HepG2 (cell line): ENCODE data around the gene VSIG2.
A peak's percentile ranks its signal among the peaks of the same experiment; 100 is the strongest.

Experiments
- CTCF ChIP-seq: sonication (generic); formaldehyde crosslinking; IDR thresholded peaks from 2 replicates; pipeline ENCODE4 v1.5.0; 2020; ENCODE audit warnings: mild to moderate bottlenecking, missing genetic modification reagents, moderate library complexity
- HNRNPUL1 ChIP-seq: fragments of 200-400 bp; formaldehyde crosslinking; IDR thresholded peaks from 2 replicates; pipeline ENCODE4 v1.6.1; 2017; ENCODE audit warnings: low read depth, mild to moderate bottlenecking, low read length, moderate library complexity
- IKZF1 ChIP-seq: fragments of 450-650 bp; IDR thresholded peaks from 2 replicates; pipeline ENCODE4 v1.7.1; 2016
- KDM2A ChIP-seq: sonication (generic); formaldehyde crosslinking; IDR thresholded peaks from 2 replicates; pipeline ENCODE4 v1.4.0; 2020; ENCODE audit warnings: low read depth, missing genetic modification reagents, borderline replicate concordance
- LBX2 ChIP-seq: sonication (generic); formaldehyde crosslinking; IDR thresholded peaks from 2 replicates; pipeline ENCODE4 v1.5.0; 2020; ENCODE audit warnings: missing genetic modification reagents, mild to moderate bottlenecking, borderline replicate concordance
- NFYB ChIP-seq: sonication (generic); formaldehyde crosslinking; IDR thresholded peaks from 2 replicates; pipeline ENCODE4 v1.4.0; 2020; ENCODE audit warnings: missing genetic modification reagents
- SETDB1 ChIP-seq: sonication (generic); formaldehyde crosslinking; IDR thresholded peaks from 2 replicates; pipeline ENCODE4 v1.5.1; 2020; ENCODE audit warnings: missing genetic modification reagents, mild to moderate bottlenecking, borderline replicate concordance
- SMYD3 ChIP-seq: sonication (generic); formaldehyde crosslinking; IDR thresholded peaks from 2 replicates; pipeline ENCODE4 v1.8.1; 2023; ENCODE audit warnings: mild to moderate bottlenecking, missing genetic modification reagents
- ZFX ChIP-seq: sonication (generic); formaldehyde crosslinking; IDR thresholded peaks from 2 replicates; pipeline ENCODE4 v1.4.0; 2020; ENCODE audit warnings: mild to moderate bottlenecking, low read depth, missing genetic modification reagents, moderate library complexity
- ZHX1 ChIP-seq: sonication (generic); formaldehyde crosslinking; IDR thresholded peaks from 2 replicates; pipeline ENCODE4 v1.8.1; 2022; ENCODE audit warnings: low read depth, mild to moderate bottlenecking, missing genetic modification reagents
- ZNF205 ChIP-seq: IDR thresholded peaks from 2 replicates; pipeline ENCODE4 v1.6.1; 2018; ENCODE audit warnings: missing biosample characterization, missing genetic modification reagents

- TF ChIP-seq HNRNPUL1: no peak
- no peak for TF ChIP-seq NFYB
- TF ChIP-seq IKZF1: no peak
- TF ChIP-seq SETDB1: no peak
- no peak for TF ChIP-seq LBX2 (CRISPR knock-in tag)
- TF ChIP-seq ZNF205 (CRISPR knock-in tag): no peak
- TF ChIP-seq ZHX1: no peak
- TF ChIP-seq SMYD3 (CRISPR knock-in tag): no peak
- TF ChIP-seq ZFX (CRISPR knock-in tag): no peak
- peak; percentile 61 for TF ChIP-seq CTCF (CRISPR knock-in tag)
- TF ChIP-seq KDM2A (CRISPR knock-in tag): no peak
Observed at GRCh38 chr11:124793466-124794278, 41.6 kb upstream of the VSIG2 start.
